MCF 10A (cell line): ENCODE data around the gene MAPK11. TPM values are rescaled to one million over a fixed set of nuclear protein-coding genes. Genes with fewer than 3 reads are reported as not detected.

Source experiments
- BruUV-seq: library from RNA; stranded (reverse); fragments of 400-500 nt; replicated peaks from 2 replicates; lab custom pipeline; 2021; lab: Mats Ljungman, UMichigan
- CTCF ChIA-PET: fragments of 300-600 bp; sonication (Branson Sonifier 250); formaldehyde crosslinking; extraction: SDS; loops from one replicate; lab custom pipeline; 2021; ENCODE audit warnings: antibody characterized with exemption, inconsistent platforms; lab: Yijun Ruan, JAX
- POLR2A ChIA-PET: fragments of 300-600, 350-650 bp; sonication (Branson Sonifier 250); formaldehyde crosslinking; extraction: SDS; loops from one replicate; lab custom pipeline; 2020; ENCODE audit warnings: antibody characterized with exemption, inconsistent platforms; lab: Yijun Ruan, JAX
- DNase-seq: peaks from one replicate; pipeline ENCODE4 v3.0.0-alpha.2; 2018; ENCODE audit not compliant: unreplicated experiment
- H3K27ac Mint-ChIP-seq: one replicate; pipeline ENCODE4 v1.8.0; 2022; ENCODE audit warnings: mild to moderate bottlenecking, low read depth, mixed read lengths; ENCODE audit not compliant: unreplicated experiment
- H3K27me3 Mint-ChIP-seq: one replicate; pipeline ENCODE4 v1.8.0; 2022; ENCODE audit warnings: mixed read lengths; ENCODE audit not compliant: insufficient read depth, unreplicated experiment
- H3K36me3 Mint-ChIP-seq: one replicate; pipeline ENCODE4 v1.8.0; 2022; ENCODE audit warnings: mild to moderate bottlenecking, moderate library complexity, mixed read lengths; ENCODE audit not compliant: insufficient read depth, unreplicated experiment
- H3K4me1 Mint-ChIP-seq: one replicate; pipeline ENCODE4 v1.8.0; 2022; ENCODE audit warnings: mixed read lengths; ENCODE audit not compliant: insufficient read depth, unreplicated experiment
- H3K4me3 Mint-ChIP-seq: one replicate; pipeline ENCODE4 v1.8.0; 2022; ENCODE audit warnings: mild to moderate bottlenecking, moderate library complexity, mixed read lengths; ENCODE audit not compliant: unreplicated experiment
- H3K9me3 Mint-ChIP-seq: one replicate; pipeline ENCODE4 v1.8.0; 2022; ENCODE audit warnings: mixed read lengths; ENCODE audit not compliant: unreplicated experiment
- intact Hi-C: fragments of 100-400 bp; cut with micrococcal nuclease; formaldehyde crosslinking; loops from 2 replicates; pipeline ENCODE4 v1.14.1; 2022
- total RNA-seq: library from RNA; stranded (reverse); gene quantifications from 2 replicates; pipeline ENCODE4 v1.2.3, GENCODE V29; 2022
- TF ChIP-seq, protein P1 (sequence below): fragments of 200-600 bp; IDR thresholded peaks from one replicate; pipeline ENCODE4 v1.8.0; 2022; ENCODE audit warnings: antibody characterized with exemption, mild to moderate bottlenecking; ENCODE audit not compliant: unreplicated experiment

The MAPK11 gene
- total RNA-seq, 1 experiment from 2014 or later: 10.4 TPM

DNA sequence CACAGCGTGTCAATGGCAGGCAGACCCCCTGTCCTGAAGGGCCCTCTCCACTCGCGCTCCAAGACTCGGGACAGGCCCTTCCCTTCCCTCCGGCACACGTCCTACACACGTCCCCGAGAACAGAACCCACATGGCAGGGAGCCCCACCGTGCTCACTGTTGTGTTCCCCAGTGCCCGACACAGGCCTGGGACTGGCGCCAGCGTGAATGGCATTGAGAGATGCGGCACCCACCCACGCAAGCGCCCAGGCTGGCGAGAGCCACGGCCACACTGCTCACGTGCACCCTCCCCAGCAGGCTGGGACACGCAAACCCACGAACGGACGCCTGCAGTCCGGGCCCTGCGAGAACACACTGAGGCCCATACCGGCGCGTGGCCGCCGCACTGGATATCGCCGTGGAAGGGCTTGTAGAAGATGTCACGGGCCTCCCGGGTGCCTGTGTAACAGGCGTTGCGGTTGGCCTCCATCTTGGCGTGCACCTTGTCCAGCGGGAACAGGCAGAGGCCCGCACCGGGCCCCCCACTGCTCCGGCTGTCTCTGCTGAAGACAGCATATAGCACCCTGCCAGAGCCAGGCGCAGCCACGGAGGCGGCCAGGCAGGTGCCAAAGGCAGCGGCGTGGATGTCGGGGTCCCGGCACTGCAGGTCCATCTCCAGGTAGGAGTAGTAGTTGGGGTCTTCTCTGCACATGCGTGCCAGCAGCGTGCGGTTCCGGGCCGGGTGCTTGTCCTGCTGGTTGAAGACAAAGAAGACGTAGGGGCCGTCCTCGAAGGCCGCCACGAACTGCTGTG lies 19.2 kb upstream of the MAPK11 start:
- Mint-ChIP-seq H3K27ac (no peak overlapping the region), H3K36me3 (peaks cover 47% of the 10 kb centered on the region), H3K4me3 (no peak overlapping the region), H3K4me1 (peaks cover 8% of the 10 kb centered on the region), H3K9me3 (no peaks in the 10 kb centered on the region), H3K27me3 (no peaks in the 10 kb centered on the region)
- intact Hi-C loops: no loop called here
- no peak for DNase-seq
- CTCF ChIA-PET: interaction anchor here (0.6 to 1.3 kb wide), 2 partner anchors 13 to 38 kb away, joined by 4 to 5 read pairs; no protein-coding TSS in a partner anchor
- TF ChIP-seq, protein P1, sequence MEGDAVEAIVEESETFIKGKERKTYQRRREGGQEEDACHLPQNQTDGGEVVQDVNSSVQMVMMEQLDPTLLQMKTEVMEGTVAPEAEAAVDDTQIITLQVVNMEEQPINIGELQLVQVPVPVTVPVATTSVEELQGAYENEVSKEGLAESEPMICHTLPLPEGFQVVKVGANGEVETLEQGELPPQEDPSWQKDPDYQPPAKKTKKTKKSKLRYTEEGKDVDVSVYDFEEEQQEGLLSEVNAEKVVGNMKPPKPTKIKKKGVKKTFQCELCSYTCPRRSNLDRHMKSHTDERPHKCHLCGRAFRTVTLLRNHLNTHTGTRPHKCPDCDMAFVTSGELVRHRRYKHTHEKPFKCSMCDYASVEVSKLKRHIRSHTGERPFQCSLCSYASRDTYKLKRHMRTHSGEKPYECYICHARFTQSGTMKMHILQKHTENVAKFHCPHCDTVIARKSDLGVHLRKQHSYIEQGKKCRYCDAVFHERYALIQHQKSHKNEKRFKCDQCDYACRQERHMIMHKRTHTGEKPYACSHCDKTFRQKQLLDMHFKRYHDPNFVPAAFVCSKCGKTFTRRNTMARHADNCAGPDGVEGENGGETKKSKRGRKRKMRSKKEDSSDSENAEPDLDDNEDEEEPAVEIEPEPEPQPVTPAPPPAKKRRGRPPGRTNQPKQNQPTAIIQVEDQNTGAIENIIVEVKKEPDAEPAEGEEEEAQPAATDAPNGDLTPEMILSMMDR: no peak
- POLR2A ChIA-PET: no interaction called here
- no TSS peak for BruUV-seq

DNA sequence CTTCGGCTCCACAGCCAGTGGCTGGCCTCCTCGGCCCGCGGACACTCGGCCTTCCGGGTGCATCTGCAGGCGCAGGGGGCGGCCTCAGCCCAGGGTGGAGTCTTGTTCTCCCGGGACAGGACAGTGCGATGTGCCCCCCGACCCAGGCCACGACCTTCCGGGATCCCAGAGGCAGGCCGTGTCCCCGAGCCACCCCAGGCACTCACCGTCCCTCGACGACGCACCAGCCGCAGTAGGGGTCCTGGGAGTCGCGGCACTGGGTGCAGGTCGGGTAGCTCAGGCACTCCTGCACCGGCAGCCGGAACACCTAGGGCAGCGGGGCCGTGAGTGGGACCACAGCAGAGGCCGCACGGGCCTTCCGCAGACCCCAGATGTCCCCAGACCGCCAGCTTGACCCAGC lies 17.6 kb upstream of the MAPK11 start:
- H3K36me3 Mint-ChIP-seq: peaks cover 63% of the 10 kb centered on the region

DNA sequence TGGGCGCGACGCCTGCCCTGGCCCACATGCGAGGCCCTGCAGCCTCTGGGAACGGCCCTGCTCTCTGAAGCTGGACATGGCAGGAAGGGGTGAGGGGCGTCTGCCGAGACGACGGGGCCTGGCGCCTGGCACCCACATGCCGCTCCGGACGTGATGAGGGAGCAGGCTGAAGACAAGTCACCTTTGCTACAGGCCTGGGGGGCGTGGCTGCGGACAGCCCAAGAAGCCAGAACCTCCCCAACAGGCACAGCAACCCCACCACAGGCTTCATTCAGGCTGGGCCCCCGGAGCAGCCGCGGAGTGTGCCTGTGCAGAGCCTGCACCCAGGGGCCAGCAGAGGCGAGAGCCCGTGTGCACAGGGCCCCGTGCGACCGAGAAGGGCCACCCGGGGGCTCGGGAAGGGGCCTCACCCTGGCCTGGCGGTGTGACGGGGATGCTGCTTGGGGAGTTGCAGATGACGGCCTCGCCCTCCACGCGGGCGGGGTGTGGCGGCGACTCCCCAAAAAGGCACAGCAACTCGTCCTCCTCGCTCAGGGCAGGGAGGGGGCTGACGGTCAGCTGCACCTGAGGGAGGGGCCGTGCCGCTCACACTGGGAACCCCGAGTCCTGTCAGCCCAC lies 16.6 kb upstream of the MAPK11 start:
- TF ChIP-seq, protein P1: no peak
- no peak for DNase-seq
- intact Hi-C loops: no loop called here
- H3K27me3 Mint-ChIP-seq: no peaks in the 10 kb centered on the region
- ChIA-PET CTCF (no interaction called here), POLR2A (interaction anchor here (1.9 kb wide), 1 partner anchor 15 kb away, joined by 4 read pairs; no protein-coding TSS in a partner anchor)
- no peak overlapping the region for H3K4me3 Mint-ChIP-seq
- peaks cover 4% of the 10 kb centered on the region for H3K4me1 Mint-ChIP-seq
- no peaks in the 10 kb centered on the region for H3K9me3 Mint-ChIP-seq
- no peak overlapping the region for H3K27ac Mint-ChIP-seq
- no TSS peak for BruUV-seq
- peaks cover 68% of the 10 kb centered on the region for H3K36me3 Mint-ChIP-seq

More for the DNA sequence above, 17.6 kb upstream of the MAPK11 start:
- intact Hi-C loops: no loop called here
- H3K4me1 Mint-ChIP-seq: peaks cover 4% of the 10 kb centered on the region
- POLR2A ChIA-PET: no interaction called here
- CTCF ChIA-PET: no interaction called here
- no peak overlapping the region for H3K27ac Mint-ChIP-seq
- H3K9me3 Mint-ChIP-seq: no peaks in the 10 kb centered on the region
- TF ChIP-seq, protein P1: no peak
- no peak for DNase-seq
- BruUV-seq: no TSS peak
- no peak overlapping the region for H3K4me3 Mint-ChIP-seq
- H3K27me3 Mint-ChIP-seq: no peaks in the 10 kb centered on the region

DNA sequence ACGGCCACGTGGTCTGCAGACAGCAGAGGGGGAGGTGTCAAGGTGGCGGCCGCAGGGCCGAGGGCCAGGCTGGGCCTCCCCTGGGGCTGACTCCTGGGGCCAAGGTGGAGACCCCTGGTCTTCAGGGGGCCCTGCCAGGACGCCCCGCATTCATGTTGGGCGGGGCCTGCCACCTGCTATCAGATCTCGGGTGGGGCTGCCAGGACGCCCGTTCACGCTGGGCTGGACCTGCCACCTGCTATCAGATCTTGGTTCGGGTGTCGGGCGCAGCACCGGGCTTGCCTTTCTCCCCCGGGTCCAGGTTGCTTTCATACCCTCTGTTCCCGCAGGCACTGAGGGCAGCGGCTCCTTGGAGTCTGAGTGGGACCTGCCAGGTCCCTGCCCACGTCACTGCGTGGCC lies 16.1 kb upstream of the MAPK11 start:
- H3K4me1 Mint-ChIP-seq: peaks cover 4% of the 10 kb centered on the region
- H3K4me3 Mint-ChIP-seq: no peak overlapping the region

More for the DNA sequence above, 16.1 kb upstream of the MAPK11 start:
- TF ChIP-seq, protein P1: no peak
- no peak overlapping the region for H3K27ac Mint-ChIP-seq
- DNase-seq: no peak
- H3K36me3 Mint-ChIP-seq: peaks cover 70% of the 10 kb centered on the region
- CTCF ChIA-PET: no interaction called here
- H3K9me3 Mint-ChIP-seq: no peaks in the 10 kb centered on the region
- no peaks in the 10 kb centered on the region for H3K27me3 Mint-ChIP-seq
- POLR2A ChIA-PET: interaction anchor here (1.9 kb wide), 1 partner anchor 14 kb away, joined by 4 read pairs; no protein-coding TSS in a partner anchor
- BruUV-seq: no TSS peak
- intact Hi-C loops: no loop called here
